ENCODE measurements around the gene GOLIM4.

GOLIM4 gene

GRCh38 chr3:167989999-167990398 is 105.7 kb downstream of the GOLIM4 start:
- DNase-seq (ENCODE audit: low read depth) = no peak
- no peak for TF ChIP-seq CTCF (conservative IDR thresholded peaks at IDR 0.05; ENCODE audit: control insufficient read depth, insufficient read depth, low read depth, low read length)
- H3K4me3 ChIP-seq (ENCODE audit: control insufficient read depth, low read depth, low read length) = no peak overlapping the region

GRCh38 chr3:167989066-167989465 is 106.7 kb downstream of the GOLIM4 start:
- DNase-seq (ENCODE audit: low read depth) = no peak
- no peak for TF ChIP-seq CTCF (conservative IDR thresholded peaks at IDR 0.05; ENCODE audit: control insufficient read depth, insufficient read depth, low read depth, low read length)
- H3K4me3 ChIP-seq (ENCODE audit: control insufficient read depth, low read depth, low read length) = no peak overlapping the region

- H3K4me3 ChIP-seq (ENCODE audit: control insufficient read depth, low read depth, low read length) = no peak overlapping the region
- no peak for TF ChIP-seq CTCF (conservative IDR thresholded peaks at IDR 0.05; ENCODE audit: control insufficient read depth, insufficient read depth, low read depth, low read length)
- DNase-seq (ENCODE audit: low read depth) = no peak
These were observed 112.1 kb downstream of the GOLIM4 start for GRCh38 chr3:167983583-167983982.

- H3K4me3 ChIP-seq (ENCODE audit: control insufficient read depth, low read depth, low read length) = no peak overlapping the region
- DNase-seq (ENCODE audit: low read depth) = no peak
- TF ChIP-seq CTCF (conservative IDR thresholded peaks at IDR 0.05; ENCODE audit: control insufficient read depth, insufficient read depth, low read depth, low read length) = no peak
These were observed 117.2 kb downstream of the GOLIM4 start for GRCh38 chr3:167978486-167978885.

GRCh38 chr3:167978071-167978470 is 117.7 kb downstream of the GOLIM4 start:
- no peak overlapping the region for H3K4me3 ChIP-seq (ENCODE audit: control insufficient read depth, low read depth, low read length)
- DNase-seq (ENCODE audit: low read depth) = no peak
- no peak for TF ChIP-seq CTCF (conservative IDR thresholded peaks at IDR 0.05; ENCODE audit: control insufficient read depth, insufficient read depth, low read depth, low read length)

- H3K4me3 ChIP-seq (ENCODE audit: control insufficient read depth, low read depth, low read length) = no peak overlapping the region
- no peak for TF ChIP-seq CTCF (conservative IDR thresholded peaks at IDR 0.05; ENCODE audit: control insufficient read depth, insufficient read depth, low read depth, low read length)
- DNase-seq (ENCODE audit: low read depth) = no peak
These were observed 119.0 kb downstream of the GOLIM4 start for GRCh38 chr3:167976516-167977361.
